ENCODE data around the gene TBX20. TPM values are rescaled to one million over a fixed set of nuclear protein-coding genes. Genes with fewer than 3 reads are reported as not detected.

Gene TBX20, protein sequence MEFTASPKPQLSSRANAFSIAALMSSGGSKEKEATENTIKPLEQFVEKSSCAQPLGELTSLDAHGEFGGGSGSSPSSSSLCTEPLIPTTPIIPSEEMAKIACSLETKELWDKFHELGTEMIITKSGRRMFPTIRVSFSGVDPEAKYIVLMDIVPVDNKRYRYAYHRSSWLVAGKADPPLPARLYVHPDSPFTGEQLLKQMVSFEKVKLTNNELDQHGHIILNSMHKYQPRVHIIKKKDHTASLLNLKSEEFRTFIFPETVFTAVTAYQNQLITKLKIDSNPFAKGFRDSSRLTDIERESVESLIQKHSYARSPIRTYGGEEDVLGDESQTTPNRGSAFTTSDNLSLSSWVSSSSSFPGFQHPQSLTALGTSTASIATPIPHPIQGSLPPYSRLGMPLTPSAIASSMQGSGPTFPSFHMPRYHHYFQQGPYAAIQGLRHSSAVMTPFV
- total RNA-seq (ENCODE audit: insufficient read depth, low replicate concordance), result 14.2 TPM

DNA sequence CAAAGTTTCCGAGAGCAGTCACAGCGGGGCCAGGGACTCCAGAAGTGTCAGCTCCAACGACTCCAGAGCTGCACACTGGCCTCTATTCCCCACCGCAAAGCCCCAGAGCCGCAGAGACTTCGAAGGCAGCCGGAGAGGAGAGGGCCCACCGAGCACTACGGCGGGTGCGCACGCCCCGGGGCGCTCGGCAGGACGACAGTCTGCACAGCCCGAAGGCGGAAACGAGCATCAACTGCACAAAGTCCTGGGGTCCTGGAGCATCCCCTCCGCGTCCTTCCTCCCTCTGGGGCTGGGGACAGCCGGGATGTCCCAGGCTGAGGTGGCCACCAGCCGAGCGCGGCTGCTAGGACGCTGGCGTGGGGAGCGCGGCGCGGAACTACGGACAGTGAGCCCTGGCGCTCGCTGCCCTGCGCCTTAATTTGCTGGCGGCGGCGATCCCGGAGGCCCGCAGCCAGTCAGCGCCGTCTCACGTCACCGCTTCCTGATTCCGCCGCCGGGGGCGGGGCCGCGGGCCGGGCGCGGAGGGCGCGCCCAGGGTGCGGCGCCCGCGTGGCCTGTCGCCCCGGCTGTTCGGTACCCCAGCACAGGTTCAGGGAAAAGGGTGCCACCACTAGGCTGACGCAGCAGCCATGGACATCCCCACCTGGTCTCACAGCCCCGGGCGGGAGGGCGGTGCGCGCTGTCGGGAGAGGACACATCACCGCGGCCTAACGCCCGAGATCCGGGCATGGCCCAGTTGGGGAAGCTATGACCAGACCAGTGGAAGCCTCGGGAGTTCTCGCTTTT is at the start of gene TBX20:
TSS of gene TBX20 (minus strand) at position 391 of the 786 bp plus-strand sequence. CDS start 480 bp downstream, outside the sequence.
- DNase-seq (ENCODE audit: low spot score), result peak; percentile 87

DNA sequence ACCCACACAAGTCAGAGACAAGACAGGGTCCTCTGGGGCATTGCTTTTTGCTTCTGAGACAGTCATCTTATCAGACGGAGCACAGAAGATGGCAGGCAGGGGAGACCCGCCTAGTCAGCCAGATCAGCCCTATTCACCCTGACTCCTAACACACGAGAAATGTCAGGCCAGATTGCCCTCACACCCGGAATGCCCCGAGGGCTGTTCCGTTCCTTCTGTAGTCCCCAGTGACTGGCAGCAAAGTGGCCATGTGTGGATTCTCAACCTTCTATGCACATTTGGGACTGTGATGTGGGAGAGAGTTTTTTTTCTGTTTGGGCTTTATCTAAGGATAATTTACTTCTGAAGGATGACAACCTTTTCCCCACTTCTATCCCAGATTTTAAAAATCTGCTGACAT is 35.5 kb upstream of the TBX20 start:
- DNase-seq (ENCODE audit: low spot score), result no peak

DNA sequence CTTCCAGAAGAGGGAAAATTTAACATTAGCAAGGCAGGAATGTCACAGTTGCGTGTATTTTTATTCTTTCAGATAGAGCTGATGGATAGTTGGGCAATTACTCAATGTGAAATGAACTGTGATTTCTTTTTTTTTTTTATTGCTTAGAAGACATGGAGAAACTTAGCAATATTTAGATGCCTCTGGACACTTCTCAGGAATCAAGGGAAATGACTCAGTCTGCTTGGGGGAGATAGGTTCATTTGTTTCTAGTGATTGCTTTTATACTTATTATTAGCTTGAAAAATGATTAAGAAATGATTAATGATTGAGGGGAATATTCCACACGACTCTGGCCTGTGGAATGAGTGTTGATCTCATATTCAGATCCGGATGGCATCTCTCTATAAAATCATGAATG is 33.1 kb upstream of the TBX20 start:
- no peak for DNase-seq (ENCODE audit: low spot score)

DNA sequence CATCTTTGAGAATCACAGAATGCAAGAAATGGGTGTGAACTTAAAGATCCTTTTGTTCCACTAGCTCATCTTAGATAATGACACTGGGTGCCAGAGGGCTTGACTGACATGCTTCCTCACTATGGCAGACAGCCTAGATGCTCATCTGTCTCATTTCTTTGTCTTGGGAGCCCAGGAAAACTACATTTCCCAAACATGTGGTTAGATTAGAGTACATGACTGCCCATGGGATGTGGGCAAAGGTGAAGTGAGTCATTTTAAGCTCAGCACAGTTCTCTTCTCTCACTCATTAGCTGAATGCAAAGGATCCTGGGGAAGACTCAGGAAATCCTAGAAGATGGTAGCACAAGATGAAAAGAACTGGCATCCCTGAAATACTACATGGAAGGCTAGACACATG is 32.5 kb upstream of the TBX20 start:
- no peak for DNase-seq (ENCODE audit: low spot score)

DNA sequence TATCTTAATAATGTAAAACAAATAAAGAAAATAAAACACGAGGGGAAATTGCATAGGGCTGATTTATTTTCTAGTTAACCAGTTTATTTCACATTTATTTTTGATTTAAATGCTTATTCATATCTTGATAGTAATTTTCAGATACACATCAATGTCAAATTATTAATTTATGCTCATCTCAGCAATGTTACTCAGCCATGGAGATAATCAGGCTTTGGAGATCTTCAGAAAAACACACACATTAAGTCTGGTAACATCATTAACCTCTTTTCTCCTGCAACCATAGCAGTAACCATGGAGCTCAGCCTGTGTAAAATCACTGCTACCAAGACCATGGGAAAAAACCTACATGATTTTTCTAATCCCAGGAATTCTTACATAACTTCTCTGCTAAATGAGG is 31.9 kb upstream of the TBX20 start:
- DNase-seq (ENCODE audit: low spot score), result peak; percentile 5

DNA sequence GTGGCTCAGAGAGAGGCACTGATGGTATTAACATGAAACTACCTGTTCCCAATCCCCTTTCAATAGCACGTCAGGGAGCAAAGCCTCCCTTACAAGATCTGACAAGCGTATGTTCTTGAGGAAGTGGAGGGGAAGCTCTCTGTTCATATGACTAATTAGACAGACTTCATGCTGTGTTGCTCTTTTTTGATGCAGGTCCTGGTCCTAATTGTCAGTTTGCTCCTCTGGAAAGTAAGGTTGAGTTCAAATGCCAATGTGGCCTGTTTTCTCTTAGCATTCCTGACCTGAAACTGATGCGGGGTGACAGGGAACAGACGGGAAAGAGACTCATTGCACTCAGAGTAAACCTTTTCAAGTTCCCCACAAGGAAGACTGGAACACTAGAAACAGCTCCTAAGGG is 27.0 kb upstream of the TBX20 start:
- DNase-seq (ENCODE audit: low spot score), result no peak

DNA sequence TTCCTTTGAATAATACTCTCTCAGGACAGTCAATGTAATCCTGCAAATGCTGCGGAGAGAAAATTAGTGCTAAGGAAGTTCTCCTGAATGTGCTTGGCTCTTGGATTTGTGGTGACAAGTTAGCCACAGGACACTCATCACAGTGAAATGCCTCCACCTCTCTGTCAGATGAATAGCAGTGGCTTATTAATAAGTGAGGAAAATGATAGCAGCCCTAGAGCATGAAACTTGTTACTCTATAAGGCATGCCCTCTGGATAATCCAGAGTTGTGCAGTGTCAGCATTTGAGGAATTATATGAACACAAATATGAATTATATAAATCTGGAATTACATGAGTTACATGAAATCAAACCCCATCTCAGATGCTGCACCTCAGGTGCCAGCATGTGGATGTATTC is 23.5 kb upstream of the TBX20 start:
- no peak for DNase-seq (ENCODE audit: low spot score)

DNA sequence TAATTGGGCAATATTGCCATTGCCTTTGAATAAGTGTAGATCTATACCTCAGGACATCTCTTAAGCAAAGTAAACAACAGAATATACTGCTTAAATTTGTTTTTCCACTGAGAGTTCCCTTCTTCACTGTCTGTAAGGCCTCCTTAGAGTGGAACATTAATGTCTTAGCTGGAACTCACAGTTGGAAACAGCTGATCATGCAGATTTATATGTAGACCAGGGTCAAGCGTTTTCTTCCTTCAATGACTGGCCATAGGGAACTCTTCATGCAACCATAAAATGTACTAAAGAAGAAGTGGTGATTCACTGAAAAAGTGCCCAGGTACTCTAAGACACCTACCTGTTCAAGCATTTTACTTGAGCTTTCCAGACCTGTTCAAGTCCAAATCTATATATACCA is 18.3 kb upstream of the TBX20 start:
- DNase-seq (ENCODE audit: low spot score), result no peak

DNA sequence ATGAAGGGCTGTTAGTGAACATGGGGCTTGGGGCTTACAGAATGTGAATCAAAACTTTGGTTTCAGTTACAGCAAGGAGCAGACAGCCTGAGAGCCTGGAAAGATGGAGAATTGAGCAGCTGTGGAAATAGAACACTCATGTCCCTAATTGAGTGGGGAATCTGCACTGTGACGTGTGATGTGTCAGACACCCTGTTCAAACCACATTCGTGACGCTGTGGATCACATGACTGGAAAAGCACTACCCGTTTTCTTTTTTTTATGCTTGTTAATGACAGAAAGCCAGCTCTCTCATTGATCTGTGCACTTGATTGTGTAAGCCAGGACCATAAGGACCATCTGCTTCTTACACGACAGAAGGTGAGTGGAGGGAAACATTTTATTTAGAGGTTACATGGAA is 15.1 kb upstream of the TBX20 start:
- no peak for DNase-seq (ENCODE audit: low spot score)

DNA sequence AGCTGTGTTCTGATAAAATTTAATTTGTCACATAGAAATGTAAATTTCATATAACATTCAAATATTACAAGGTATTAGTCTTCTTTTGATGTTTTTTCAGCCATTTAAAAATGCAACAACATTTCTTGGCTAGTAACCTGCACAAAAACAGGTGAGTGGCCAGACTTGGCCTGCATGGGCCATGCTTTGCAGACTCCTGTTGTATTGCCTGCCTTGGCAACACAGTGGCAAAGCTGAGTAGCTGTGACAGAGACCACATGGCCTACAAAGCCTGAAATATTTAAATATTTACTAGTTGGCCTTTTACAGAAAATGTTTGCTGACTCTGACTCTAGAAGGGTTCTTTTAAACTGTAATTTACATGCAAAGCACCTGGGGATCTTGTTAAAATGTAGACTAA is 13.5 kb upstream of the TBX20 start:
- DNase-seq (ENCODE audit: low spot score), result peak; percentile 10

DNA sequence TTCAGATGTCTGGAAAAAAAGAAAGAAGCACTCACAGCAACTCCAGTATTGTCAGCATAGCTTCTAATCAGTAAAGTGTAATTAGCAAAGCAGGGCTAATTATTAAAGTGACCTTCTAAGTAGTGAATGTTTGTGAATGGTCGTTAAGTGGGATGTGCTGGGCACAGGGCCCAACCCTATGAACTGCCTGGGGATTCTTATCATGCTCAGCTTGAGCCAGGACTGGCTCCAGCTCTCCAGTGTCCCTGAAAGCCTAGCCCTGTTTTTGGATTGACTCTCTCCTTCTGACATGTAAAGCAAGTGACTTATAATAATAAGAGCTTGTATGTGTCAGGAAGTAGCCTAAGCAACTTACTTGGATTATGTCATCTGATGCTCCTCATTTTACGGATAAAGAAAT is 9.5 kb upstream of the TBX20 start:
- DNase-seq (ENCODE audit: low spot score), result peak; percentile 35

DNA sequence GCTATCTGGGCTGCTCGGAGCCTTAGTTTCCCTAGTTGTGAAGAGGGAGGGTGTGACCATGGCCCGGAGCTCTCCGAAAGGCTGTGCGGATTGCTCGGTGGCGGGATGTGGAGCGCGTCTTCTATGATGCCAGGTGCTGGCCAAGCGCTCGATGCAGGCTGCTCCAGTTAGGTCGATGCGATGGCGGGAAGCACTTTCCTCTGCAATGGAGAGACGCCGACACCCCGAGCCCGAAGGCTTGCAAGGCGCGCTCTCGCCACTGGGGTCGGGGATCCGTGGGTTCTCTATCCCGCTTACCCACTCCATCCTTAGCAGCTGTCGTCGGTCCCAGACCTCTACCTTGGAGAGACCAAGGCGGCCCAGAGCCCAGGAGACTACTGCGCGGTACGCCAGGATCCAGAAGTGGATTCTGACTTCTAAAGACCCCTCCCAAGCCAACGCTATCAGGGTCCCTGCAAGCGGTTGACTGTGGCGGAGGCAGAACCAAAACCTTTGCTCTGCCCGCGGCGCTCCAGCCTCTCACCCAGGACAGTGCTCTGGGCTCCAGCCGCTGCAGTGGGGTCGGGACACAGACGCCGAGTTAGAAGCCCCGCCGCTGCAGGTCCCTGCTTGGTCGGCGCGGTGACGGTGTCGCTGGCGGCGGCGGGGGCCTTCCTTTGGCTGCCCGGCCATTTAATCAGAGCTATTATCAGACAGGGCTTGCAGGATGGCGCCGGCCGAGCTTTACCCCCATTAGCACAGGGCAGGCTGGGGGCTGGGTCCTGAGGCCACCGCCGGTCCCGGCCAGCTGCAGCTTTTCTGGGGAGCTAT is 7.8 kb upstream of the TBX20 start:
- DNase-seq (ENCODE audit: low spot score), result peak; percentile 8

DNA sequence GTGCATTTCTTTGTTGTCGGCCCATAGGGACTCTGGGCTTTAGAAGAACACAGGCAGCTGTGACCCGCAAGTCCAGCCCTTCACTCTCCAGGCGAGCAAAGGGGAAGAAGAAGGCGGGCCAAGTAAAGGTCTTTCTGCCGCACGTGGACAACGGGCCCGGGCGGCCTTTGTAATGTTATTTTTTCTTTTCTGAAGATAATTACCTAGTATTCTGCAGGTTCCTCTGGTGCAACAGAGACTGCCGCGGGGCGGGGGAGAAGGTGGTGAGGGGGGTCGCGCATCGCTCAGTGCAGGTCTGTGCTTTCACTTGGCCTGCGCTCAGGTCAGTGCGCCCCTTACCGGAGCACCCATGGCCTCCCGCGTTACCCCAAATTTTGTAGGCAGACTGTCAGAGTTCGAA is 7.1 kb upstream of the TBX20 start:
- DNase-seq (ENCODE audit: low spot score), result no peak

DNA sequence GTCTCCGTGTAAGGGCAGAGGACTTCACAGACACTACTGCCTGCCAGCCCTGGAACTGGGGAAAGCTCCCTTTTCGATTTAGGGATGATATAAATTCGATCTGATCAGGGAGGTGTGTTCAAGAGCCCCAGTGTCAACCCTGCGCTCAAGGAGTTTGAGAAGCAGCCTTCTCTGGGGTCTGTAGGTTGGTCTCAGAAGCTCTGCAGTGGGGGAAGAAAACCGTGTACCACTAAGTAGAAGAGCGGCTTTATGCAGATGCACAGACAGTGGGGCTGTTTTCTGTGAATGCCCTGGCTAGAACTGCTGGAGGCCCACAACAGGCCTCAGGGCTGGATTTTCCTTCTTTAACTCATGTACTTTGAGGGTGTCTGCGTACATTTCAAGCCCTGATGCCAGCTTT is 6.3 kb upstream of the TBX20 start:
- peak; percentile 20 for DNase-seq (ENCODE audit: low spot score)

DNA sequence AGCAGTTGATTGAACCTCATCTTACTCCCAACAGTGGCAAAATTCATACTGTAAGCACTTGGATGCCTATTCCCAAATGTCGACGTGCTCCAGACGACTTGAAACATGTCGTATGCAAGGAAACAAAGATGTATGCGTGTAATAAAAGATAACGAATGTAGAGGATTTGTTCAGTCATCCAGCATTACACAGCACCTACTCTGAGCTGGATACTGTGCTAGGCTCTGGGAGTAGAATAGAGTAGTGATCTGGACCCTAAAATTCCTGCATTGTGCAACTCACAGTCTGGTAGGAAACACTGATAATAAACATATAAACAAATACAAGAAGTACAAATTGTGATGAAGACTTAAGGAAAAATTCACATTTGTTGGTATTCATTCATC is 5.6 kb upstream of the TBX20 start:
- DNase-seq (ENCODE audit: low spot score), result peak; percentile 60

DNA sequence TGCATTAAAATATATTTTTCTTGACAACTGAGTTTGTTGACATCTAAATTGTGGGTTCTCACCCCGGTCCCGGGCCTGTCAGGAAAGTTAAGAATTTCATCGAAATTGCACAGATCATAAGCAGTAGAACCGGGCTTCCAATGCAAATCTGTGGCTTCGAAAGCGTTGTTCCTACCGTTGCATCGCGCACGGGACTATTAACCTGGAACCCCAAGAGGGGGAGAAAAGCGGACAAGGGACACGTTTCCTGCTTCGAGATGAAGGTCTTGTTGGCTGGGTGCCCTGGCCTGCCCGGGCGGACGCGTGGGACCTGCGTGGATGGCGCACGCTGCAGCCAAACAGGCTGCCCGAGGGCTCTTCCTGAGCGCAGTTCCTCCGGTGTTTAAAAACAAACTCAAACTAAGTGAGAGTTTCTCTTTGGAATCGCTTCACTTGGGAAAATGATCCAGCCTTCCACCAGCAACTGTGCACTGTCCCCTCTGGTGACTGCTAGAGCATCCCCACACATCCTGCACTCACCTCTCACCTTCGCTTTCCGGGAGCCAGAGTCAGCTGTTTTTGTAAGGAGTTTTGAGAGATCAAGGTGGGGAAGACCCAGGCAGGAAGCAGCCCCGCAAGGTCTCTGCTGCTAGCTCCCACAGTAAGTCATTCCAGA is 5.1 kb upstream of the TBX20 start:
- DNase-seq (ENCODE audit: low spot score), result no peak

DNA sequence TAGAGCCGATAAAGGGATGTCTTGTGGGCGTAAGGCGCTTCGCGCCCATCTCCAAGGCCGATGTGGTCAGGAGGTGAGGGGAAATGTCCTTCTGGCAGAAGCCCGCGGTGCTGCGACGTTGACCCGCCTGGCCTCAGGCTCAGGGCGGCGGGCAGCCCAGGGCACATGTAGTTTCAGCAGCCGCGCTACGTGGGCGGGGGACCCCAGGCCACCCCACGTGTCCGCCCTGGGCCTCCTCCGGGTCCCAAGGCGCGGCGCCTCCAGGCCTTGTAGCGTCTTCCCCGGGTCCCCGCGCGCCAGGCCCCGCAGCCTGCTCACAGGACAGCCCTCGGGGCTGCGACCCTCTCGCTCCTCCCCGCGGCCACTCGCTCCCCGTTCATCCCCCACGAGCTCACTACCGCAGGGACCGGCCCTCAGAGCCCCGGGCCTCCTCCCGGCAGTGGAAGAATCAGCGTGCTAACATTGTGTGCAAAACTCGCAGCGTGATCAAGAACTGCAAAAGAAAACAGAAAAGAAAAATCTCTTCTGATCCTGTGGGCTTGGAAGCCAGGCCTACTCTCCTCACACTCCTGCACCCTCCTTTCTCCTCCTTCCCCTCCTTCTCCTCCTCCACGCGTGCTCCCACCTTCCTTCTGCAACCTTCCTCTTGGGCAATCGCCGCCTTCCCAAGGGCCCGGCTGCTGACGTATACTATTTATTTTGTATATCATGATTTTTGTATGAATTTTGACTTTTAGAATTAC is 4.4 kb upstream of the TBX20 start:
- DNase-seq (ENCODE audit: low spot score), result peak; percentile 63

DNA sequence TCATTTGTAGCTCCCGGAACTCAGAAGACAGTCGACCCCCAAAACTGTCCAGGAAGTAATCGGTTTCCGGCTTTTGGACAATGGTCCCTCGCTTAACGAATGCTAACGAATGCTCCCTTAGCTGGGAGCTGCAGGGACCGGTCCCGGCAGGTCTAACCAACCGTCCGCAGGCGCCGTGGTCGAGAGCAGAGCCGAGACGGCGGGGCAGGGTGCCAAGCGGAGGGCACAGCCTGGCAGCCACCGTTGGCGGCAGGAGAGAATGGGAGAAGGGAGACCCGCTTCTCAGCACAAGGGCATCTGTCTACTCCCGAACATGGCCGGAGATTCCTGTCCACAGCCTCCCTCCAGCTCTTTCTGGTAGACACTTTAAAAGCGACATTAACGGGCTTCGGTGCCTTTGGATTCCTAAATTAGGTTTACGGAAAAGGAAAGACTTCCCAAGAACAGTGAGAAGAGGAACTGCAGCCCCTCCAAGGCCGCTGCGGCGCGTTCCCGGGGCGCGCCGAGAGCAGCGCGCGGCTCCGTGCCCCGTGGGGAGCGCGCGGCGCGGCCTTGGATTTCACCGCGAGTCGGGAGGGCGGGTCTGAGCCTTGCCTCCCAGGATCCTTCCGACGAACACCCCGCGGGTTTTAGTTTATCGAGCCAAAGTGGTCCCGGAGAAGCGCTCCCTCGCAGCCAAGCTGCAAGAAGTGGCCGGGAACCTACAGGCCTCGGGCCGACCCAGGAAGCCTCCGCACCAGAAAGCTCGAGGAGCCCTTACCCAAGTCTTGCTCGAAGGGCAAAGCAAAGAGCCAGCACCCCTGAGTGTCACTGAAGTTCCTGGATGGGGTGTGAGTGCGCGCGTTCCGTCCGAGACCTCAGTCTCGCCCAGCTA is 3.6 kb upstream of the TBX20 start:
- DNase-seq (ENCODE audit: low spot score), result peak; percentile 67

DNA sequence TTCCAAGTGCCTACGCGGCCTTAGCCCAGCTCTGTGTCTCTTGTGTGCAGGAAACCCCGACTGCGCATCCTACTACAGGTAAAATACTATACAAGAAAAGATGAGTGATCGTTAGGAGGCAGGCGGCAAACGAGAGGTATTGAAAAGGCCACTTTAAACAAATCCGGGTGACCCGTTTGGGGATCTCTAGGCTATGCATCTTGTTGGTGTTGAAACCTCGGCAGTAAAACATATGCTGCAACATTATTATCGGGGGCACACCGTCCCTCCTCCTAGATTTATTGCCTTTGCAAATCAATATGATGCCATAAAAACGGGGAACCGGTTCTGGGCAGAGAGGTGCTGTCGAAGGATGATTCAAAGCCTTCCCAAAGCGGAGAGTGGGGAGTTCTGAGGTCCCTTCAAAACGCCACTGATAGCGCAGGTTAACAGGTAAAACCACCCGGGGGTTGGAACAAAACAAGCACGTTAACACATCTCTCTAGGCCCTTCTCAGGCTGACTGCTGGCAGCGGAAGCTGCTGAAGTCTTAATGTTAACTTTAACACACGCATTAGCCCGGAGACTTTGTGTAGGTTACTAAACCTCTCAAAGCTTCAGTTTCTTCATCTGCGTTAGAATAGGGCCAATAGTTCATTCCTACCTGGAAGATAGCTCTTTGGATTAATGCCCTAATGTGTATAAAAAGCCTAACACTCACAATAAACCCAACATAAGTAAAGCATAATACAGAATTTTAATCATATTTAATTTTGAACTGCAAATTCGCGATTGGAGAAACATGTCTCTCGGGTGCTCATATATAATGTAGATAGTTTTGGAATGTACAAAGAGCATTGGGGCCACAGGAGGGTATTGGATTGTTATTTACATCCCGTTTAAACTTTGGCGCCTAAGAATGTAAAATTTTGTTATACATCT is 2.6 kb upstream of the TBX20 start:
- peak; percentile 40 for DNase-seq (ENCODE audit: low spot score)

Data from umbilical cord (tissue), 2 donors.